Glomerular endothelial cell (primary cell): ENCODE results near the gene FOXP1. TPM values are rescaled to one million over a fixed set of nuclear protein-coding genes. Genes with fewer than 3 reads are reported as not detected.

Experiments
- DNase-seq: peaks from one replicate; pipeline ENCODE4 v3.0.0-alpha.2; 2011; ENCODE audit warnings: low read depth, low spot score; ENCODE audit errors: extremely low read depth
- total RNA-seq: library from RNA; depleted of rRNA; stranded (reverse); fragments of >200 nt; gene quantifications from 2 replicates; pipeline ENCODE4 v1.2.3, GENCODE V29; 2015

The FOXP1 gene
- total RNA-seq, 1 donor from 2014 or later, result 54.8 TPM

DNA sequence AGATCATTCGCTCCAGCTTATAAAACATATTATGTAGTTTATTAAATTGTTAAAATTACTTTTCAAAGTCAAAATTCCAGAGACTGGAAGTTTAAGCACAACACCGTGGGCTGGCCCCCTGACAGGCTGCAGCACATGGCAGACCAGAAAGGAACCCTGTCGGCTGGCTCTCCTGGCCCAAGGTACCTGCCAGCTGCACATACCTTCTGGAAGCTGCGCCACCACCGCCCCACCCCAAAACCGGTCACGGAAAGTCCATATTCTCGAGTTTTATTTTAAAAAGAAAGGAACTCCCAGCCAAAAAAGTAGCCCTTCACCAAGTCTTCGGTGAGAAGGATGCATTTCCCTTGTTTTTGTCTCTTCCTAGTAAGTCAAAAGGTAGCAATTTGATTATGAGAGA is 94.6 kb downstream of the FOXP1 start:
- DNase-seq, result no peak

DNA sequence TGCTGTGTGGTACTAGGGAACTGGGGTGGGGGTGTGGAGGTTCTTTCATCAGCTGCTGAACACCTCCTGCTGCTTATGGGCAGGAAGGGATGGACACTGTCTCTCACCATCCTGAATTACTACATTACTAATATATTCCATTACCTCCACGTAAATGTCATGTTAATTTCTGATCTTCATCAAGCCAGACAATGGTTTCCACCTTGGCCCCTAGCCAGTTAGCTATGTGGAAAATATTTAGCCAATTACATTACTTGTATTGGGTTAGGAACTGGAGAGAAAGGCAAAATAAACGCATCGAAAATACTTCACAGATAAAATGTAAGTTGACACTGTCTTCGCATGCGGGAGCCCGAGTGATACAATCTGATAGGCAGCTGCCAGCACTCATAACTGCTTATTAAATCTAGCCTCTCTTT is 95.1 kb downstream of the FOXP1 start:
- DNase-seq, result no peak

DNA sequence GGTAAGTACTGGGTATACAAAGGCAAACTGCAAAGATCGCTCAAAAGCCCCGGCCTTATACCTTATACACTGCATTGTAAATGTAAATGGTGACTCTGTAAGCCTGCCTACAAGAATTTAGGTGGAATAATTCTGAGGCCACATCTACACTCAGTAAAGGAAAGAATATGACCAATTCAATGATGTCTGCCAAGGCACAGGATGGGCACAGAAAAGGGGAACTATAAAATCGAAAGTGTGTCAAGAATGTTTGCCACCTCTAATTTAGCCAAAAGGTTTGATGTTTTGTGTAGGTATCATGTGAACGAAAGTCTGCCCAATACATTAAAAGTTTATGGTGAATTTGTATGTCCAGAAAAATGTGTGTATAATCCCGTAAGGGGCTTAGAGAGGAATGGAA is 96.1 kb downstream of the FOXP1 start:
- no peak for DNase-seq

DNA sequence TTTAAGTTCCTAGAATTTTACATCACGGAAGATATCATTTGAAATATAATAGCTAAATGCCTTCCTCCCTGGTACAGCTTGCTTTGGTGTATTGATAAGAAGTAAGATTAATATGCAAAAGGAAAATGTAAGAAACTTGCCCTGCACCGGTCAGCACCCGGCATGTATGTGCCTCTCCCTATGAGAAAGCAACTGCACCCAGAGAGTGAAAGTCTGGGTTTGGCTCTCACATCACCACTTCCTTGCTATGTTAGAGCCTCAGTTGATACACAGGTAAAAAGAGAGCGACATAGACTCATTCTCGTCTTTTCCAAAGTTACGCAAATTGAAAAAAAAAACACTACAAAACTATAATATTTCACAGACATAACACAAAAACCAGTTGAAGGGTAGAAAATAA is 96.7 kb downstream of the FOXP1 start:
- no peak for DNase-seq

DNA sequence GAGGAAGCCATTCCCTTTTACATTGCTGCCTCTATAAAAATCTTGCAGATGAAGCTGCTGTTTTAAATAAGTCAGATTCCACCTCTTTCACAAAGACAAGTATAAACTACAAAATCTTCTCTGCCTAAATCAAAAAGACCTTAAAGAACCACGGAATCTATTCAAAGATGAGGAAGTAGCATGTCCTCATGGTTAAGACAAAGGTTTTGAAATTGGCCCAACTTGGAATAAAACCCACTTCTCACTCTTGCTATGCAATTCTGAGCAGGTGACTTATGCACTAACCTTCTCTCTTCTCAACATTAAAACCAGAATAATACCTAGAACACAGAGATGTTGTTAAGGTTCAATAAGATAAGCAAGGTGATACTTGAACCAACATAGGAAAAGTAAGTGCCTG is 97.6 kb downstream of the FOXP1 start:
- no peak for DNase-seq

DNA sequence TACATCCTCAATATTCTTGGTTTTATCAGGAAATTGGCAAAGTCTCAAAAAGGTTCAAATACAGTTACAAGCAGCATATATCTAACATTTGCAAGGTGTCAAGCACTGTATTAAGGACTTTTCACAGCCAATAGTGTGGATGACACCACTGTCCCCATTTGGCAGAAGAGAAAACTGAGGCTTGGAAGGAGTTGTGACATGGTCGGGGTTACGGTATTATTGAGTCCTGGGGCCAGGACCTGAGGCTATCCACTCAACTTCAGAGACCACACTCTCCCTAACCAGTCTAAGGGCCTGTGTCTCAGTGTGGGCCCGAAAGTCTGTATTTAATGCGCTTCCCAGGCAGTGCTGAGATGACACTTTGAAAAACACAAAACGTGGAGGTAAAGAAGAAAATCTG is 99.1 kb downstream of the FOXP1 start:
- DNase-seq, result no peak

DNA sequence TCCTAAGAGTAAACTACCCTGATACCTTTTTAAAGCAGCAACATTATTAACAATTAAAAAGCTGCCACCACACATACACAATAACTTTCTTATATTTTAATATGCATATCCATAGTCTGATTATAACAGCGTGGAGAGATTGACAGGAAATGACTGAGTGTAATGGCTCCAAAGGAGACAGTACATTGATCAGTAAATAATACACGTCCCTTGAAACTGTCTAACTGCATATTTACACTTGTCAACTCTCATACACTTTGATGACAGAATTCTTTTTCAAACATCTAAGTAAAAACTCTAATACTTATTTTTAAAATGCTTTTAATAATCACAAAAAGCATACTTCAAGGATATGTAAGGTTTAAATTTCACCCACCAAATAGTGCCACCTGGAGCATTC is 99.5 kb downstream of the FOXP1 start:
- DNase-seq, result no peak

DNA sequence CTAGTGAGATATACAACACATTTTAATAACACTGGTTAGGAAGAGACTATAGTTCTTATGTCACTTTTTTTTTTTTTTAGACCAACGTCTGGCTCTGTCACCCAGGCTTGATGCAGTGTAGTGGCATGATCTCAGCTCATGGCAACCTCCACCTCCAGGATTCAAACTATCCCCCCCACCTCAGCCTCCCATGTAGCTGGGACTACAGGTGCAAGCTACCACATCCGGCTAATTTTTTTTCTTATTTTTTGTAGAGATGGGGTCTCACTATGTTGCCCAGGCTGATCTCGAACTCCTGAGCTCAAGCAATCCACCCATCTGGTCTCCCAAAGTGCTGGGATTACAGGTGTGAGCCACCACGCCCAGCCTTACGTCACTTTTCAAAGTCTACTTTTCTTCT is 100.8 kb downstream of the FOXP1 start:
- DNase-seq, result no peak

DNA sequence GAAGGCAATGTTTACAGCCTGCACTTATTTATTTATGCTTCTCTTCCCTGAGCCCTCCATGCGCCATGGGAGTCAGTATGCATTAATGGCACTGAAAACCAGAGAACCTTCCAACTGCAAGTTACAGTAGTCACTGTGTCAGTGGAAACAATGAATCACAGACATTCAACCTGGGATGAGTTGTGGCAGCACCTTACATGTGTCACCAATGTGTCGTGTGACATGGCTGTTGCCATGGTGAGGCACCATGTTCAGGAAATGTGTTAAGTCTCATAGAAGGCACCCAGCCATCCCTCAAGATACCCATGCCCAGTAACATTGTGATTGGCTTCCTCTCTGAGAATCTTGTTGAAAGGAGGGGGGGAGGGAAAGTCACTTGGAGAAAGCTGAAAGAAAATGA is 105.0 kb downstream of the FOXP1 start:
- no peak for DNase-seq

DNA sequence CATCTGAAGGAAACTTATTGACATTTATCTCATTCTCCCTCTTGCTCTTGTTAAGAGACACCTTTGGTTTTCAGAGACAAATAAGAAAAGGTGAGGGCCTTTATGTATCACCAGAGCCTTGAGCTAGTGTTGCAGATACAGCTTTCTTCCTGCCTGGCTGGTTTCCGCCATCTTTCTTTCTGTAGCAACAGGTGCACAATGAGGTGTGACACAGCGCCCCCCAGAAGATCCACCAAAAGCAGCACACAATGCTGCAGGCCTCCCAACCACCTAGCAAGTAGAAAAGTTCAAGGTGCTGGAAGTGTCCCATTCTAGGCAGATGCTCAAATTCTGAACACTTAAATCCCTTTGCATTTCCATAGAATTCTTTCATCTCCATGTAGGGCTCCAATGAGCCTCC is 106.6 kb downstream of the FOXP1 start:
- DNase-seq, result no peak

DNA sequence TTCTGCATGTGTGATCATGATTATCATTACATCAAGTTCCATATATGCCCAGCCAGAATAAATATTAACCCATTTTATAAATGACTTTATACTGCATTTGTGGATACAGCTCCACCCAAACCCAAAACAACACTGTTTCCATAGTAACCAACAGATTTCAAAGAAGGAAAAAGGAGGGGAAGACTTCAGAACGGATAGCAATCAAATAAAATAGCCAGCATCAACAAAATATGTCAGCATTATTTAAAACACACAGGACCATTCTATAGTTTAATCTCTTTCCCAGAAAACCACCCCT is 114.4 kb downstream of the FOXP1 start:
- no peak for DNase-seq

DNA sequence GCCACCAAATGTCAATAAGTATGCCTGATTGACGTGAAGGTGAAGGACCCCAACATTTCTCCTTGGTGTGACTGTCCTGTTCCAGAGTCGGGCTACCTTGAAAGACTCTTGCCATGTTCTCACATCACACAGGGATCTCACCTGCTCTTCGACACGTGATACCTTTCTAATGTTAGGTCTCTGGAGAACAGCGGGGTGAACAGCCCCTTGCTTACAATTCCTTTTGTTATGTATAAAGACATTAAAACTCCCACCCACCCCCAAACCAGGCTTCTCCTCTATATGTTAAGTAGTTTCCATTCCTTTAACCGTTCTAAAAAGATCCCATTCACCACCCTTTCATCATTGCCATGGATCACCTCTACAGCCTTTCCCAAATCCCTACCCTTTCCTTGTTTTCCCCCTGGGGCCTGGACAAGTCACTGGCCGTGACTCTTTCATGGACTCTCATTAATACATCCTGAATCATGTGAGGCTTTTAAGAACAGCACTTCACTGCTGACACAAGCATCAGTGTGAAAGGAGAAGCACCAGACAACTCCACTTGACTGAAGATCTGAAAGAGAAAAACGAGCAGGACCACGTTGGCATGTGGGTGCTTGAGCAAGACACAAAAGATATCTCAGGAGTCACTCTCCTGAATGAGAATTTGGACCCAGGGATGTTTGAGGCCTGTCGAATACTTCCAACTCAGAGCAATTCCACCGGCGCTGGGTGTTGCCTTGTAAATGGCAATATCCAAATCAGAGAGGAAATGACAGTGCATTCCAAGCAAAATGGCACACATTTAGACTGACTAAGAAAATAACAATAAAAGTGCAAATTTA is 115.0 kb downstream of the FOXP1 start:
- no peak for DNase-seq

DNA sequence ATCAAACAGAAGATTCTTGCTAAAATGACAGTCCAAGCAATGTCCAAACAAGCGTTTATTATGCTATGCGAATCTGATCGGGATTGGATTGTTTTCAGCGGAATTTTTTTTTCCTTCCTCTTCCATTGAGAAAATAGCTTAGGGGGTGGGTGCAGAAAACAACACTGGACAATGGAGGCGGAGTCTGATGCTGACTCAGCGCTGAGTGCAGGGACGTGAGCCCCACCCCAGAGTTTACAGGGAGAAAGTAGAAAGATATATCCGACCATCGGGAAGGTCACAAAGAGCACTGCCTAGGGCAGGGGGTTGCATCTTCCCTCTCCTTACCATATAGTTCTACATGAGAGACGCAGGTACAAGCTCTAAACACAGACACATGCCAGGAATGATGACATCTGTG is 117.0 kb downstream of the FOXP1 start:
- DNase-seq, result no peak

DNA sequence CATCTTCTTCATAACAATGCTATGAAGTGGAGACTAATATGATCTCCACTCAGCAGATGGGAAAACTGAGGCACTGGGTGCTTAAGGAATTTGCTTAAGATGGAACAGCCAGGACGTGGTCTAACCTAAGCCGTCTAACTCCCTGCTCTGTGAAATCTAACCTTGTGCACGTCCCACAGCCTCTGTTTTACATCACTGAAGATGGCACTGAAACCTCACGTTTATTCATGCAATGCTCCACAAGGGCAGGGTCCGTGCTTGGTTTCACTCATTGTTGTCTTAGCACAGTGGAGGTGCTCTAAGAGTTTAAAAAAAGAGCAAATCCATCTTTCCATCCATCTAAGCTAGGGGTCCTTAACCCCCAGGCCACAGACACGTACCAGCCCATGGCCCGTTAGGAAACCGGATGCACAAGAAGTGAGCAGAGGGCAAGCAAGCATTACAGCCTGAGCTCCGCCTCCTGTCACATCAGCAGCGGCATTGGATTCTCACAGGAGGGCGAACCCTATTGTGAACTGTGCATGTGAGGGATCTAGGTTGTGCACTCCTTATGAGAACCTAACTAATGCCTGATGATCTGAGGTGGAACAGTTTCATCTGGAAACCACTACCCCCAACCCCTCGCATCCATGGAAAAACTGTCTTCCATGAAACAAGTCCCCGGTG is 118.0 kb downstream of the FOXP1 start:
- no peak for DNase-seq

DNA sequence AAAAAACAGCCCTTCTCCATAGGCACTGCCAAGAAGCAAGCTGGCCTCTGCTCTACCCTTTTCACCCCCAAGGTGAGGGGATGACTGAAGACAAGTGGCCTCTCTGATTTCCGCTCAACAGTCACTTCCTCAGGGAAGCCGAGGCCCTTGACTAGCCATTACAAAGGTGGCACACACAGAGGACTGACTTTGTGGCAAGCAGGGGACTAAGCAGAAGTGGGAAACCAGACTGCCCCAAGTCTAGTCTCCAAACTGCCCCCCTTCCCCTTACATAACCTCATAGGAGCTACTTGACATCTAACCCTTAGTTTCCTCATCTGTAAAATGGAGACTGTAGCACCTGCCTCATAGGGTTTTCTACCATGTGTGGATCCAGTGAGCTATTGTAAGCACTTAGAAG is 118.9 kb downstream of the FOXP1 start:
- no peak for DNase-seq

DNA sequence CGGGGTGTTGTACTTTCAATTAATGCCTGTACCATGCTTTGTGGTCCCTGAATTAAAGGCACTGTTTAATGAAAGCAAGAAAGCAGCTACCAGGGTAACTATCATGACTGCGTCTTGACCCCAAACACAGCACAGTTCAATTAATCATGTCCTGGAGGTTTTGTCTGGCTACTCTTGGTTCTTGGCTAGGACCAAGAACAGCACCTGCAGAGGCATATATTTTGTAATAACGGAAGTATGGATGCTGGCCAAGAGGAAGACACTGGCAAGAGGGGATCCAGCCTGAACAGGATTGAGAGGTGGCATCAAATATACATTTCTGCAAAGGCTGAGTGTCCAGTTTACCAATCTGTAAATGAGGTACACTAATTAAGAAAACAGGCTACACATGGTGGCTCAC is 119.9 kb downstream of the FOXP1 start:
- no peak for DNase-seq

DNA sequence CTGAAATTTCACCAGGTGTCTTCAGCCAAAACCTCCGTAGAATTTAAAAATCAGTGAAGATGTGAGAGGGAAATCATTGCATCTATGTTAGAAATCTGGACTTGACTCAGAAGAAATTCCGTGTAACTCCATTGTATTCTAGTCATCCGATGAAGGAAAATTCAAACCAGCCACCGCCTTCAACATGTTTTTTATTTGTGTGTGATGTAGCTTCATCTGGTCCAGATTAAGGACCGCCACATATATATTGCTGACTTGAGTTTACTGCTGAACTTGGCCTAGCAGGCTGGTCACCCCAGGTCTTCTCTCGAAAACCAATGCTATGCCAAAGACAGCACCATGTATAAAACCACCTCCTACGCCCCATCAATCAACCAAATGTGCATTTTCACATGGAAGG is 120.9 kb downstream of the FOXP1 start:
- no peak for DNase-seq

DNA sequence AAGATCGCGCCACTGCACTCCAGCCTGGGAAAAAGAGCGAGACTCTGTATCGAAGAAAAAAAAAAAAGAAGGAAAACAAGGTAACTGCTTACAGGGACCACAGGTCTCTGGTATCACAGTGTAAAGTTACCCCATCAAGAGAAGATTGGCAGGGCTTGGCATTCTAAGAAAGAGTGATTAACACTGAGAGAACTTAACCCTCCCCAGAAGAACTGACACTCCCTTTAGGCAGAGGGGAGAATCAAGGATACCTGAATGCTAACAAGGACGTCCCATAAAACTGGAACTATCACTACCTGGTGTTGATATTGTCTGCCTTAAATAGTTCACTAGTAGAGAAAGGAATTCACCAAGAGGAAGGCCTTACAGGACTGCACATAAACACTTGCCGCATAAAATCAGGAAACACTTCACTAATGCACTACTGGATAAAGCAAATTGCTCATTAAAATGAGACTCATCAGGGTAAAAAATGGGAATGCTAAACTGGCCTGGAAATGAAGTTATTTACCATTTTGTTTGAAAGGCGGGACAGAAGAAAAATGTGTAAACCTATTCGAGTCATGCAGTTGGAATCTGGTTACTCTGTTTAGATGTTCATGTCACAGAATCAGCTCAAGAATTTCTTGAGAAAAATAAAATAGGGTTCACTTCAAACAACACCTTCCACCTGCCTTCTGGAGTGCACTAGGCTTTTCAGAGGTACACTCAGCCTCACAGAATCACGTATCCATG is 121.6 kb downstream of the FOXP1 start:
- DNase-seq, result no peak

DNA sequence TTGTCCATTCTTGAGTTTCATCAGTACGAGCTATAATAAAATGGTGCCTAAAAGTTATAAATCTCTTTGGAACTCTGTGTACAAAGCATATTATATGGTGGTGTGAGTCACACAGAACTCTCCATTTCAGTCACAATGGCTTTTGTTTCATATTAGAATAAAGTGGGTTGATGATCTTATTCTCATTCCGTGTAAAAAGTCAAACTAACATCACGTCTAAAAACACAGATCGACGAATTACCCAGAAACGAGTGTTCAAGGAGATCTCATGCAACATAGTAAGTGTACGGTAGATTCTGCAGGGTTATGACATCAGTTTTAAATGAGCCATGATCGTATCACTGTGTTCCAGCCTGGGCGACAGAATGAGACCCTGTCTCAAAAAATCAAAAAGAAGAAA is 122.4 kb downstream of the FOXP1 start:
- no peak for DNase-seq

DNA sequence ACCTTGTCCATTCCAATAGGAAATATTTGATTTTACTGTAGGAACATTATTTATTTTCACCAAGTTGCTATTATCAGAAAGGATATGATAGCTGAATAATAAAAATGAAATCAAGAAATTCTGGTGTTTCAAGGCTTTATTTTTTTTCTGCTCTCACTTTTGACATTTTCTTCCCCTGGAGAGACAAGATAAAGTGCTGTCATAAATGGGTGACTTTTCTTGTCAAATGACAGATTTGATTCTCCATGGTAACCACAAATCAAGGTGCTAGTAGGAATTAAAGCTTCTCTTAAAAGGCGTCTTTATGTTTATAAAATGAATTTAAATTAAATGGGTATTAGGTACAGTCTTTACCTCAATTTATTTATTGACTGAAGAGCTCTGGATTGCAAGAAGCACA is 124.6 kb downstream of the FOXP1 start:
- DNase-seq, result no peak

DNA sequence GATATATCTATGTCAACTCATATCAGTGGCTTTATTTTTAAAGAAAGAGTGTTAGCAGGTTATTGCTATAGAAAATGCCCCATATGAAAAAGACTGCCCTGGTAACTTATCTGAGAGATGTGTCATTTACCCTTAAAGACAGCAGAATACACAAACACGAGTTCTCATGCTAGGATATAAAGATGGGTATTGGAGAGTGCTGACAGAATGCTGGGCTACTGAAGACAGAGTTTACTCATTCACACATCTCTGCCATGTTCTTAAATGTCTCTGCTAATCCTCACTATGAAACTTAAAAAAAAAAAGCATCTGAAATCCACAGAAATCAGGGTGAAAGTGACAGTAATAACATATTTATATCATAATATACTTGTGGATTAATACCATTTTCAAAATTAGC is 126.7 kb downstream of the FOXP1 start:
- DNase-seq, result no peak

DNA sequence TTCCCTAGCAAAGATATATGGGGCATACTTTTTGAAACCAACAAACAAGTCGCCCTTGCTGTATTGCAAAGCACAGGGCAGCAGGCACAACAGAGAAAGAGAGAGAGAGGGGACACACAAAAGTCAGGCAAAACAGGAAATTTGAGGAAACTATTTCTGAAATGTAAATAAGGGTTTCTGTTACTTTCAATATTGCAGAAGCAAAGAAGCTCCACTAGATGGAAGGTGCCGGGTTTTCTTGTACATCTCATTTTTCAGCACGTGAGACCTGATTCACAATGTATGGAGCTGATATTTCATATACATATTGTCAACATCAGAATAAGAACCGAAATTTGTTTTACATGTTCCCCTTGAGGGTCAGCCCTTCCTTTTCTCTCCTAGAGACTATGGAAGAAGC is 127.4 kb downstream of the FOXP1 start:
- no peak for DNase-seq
